ENCODE data around the gene TK2. TPM values are rescaled to one million over a fixed set of nuclear protein-coding genes. Genes with fewer than 3 reads are reported as not detected.
A peak's percentile ranks its signal among the peaks of the same experiment; 100 is the strongest.

Gene TK2
- total RNA-seq, 1 donor from 2014 or later = 25.2 TPM

DNA sequence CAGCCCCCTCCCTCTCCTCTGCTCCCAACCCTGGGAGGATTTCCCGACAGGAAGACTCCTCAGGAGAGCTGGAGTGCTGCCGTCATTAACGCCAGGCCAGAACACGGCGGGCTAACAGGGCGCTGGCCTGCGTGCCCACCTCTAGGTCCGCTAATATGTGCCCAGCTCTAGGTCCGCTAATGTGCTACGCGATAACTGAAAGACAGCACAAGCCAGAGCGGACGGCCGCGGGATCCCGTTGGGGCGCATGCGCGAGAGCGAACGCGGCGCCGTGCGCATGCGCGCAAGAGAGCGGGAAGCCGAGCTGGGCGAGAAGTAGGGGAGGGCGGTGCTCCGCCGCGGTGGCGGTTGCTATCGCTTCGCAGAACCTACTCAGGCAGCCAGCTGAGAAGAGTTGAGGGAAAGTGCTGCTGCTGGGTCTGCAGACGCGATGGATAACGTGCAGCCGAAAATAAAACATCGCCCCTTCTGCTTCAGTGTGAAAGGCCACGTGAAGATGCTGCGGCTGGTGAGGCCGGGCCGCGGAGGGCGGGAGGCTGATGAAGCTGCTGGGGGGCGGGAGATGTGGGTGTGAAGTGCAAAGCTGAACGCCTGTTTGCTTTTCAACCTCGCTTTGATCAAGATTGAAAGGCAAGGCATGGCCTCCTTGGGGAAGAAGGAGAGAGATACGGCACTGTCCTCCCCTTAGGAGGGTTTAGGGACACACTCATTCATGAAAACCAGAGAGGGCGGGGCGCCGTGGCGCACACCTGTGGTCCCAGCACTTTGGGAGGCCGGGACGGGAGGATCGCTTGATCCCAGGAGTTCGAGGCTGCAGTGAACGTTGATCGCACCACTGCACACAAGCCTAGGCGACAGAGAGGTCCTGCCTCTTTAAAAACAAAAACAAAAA lies 2.6 kb upstream of the TK2 start, which contains the start of gene CKLF:
TSS of gene CKLF (plus strand) at position 291 of the 892 bp plus-strand sequence. CDS start at position 431, 140 bp downstream.
- DNase-seq (ENCODE audit: low read depth) = peak; percentile 35
- Histone ChIP-seq H3K4me3 (ENCODE audit: low read depth, low read length) (peak within 1 kb of the TSS; percentile 40), H3K36me3 (ENCODE audit: control insufficient read depth, insufficient read depth, low read length) (no peaks in the 10 kb centered on the region), H3K27me3 (ENCODE audit: control insufficient read depth, insufficient read depth, low read length) (no peaks in the 10 kb centered on the region)
- TF ChIP-seq, protein P1, sequence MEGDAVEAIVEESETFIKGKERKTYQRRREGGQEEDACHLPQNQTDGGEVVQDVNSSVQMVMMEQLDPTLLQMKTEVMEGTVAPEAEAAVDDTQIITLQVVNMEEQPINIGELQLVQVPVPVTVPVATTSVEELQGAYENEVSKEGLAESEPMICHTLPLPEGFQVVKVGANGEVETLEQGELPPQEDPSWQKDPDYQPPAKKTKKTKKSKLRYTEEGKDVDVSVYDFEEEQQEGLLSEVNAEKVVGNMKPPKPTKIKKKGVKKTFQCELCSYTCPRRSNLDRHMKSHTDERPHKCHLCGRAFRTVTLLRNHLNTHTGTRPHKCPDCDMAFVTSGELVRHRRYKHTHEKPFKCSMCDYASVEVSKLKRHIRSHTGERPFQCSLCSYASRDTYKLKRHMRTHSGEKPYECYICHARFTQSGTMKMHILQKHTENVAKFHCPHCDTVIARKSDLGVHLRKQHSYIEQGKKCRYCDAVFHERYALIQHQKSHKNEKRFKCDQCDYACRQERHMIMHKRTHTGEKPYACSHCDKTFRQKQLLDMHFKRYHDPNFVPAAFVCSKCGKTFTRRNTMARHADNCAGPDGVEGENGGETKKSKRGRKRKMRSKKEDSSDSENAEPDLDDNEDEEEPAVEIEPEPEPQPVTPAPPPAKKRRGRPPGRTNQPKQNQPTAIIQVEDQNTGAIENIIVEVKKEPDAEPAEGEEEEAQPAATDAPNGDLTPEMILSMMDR (IDR thresholded peaks at IDR 0.05; ENCODE audit: insufficient read depth, low read length, poor library complexity, severe bottlenecking) = no peak

DNA sequence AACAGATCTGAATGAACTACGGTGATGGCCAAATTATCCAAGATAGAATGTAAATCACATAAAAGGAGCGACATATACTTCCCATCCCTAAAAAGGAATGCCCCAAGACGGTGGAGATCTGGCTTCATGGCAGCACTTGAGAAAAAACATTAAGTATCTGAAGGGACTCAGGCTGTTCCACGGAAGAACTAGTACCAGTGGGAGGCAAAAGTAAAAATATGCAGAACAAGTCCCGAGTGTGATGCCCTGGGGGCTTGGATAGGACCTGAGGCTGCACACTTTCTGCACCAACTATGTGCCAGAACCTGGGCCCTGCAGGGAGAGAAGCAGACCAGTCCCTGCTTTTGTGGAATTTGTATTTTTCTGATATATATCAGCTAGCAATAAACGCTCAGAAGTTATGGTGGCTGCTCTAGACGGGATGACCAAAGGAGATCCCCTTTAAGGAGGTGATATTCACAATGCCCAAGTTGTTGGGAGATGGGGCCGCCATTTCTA lies 1.9 kb upstream of the TK2 start:
- H3K4me3 ChIP-seq (ENCODE audit: low read depth, low read length) = peak overlapping the region; percentile 40
- no peaks in the 10 kb centered on the region for H3K27me3 ChIP-seq (ENCODE audit: control insufficient read depth, insufficient read depth, low read length)
- no peaks in the 10 kb centered on the region for H3K36me3 ChIP-seq (ENCODE audit: control insufficient read depth, insufficient read depth, low read length)
- TF ChIP-seq, protein P1 (IDR thresholded peaks at IDR 0.05; ENCODE audit: insufficient read depth, low read length, poor library complexity, severe bottlenecking) = no peak
- no peak for DNase-seq (ENCODE audit: low read depth)

DNA sequence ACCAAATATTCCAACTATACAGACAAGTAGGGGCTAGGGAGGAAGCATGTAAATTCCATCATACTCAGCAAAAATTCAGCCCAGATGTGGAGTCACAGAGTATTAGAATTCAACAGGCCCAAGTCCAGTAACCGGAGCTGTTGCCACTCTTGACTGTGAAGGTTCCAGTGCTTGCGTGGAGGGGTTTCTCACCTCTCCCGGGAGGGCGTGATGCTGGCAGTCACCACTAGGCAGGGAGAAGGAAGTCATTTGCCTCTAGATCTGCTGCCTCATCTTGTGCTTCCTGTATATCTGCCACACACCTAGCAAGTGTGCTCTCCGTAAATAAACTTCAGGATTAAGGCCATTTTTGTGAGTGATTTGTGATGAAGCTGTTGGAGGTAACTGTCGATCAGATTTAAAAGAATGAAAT lies 1.4 kb upstream of the TK2 start:
- Histone ChIP-seq H3K36me3 (ENCODE audit: control insufficient read depth, insufficient read depth, low read length) (no peaks in the 10 kb centered on the region), H3K27me3 (ENCODE audit: control insufficient read depth, insufficient read depth, low read length) (no peaks in the 10 kb centered on the region), H3K4me3 (ENCODE audit: low read depth, low read length) (no peak overlapping the region)
- no peak for DNase-seq (ENCODE audit: low read depth)
- TF ChIP-seq, protein P1 (IDR thresholded peaks at IDR 0.05; ENCODE audit: insufficient read depth, low read length, poor library complexity, severe bottlenecking) = no peak

DNA sequence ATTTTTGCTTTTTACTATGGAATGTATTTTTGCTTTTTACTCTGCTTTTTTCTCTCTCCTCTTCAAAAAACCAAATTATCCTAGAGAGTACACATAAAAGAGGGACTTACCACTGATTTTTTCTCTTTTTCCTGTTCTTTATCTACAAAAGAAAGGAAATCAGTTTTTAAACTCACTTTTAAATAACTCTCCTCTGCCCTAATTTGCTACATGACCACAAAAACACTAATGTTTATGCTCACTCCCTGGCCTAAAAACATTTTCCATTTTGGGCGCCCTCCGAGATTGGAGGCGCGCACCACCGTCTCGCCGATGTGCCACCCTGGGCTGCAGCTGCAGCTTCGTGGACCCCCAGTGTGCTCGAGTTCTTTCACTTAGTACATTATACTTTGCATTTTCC lies 1.1 kb downstream of the TK2 start:
- DNase-seq (ENCODE audit: low read depth) = no peak
- Histone ChIP-seq H3K4me3 (ENCODE audit: low read depth, low read length) (peak overlapping the region; percentile 57), H3K27me3 (ENCODE audit: control insufficient read depth, insufficient read depth, low read length) (no peaks in the 10 kb centered on the region), H3K36me3 (ENCODE audit: control insufficient read depth, insufficient read depth, low read length) (no peaks in the 10 kb centered on the region)
- TF ChIP-seq, protein P1 (IDR thresholded peaks at IDR 0.05; ENCODE audit: insufficient read depth, low read length, poor library complexity, severe bottlenecking) = no peak

- TF ChIP-seq, protein P1 (IDR thresholded peaks at IDR 0.05; ENCODE audit: insufficient read depth, low read length, poor library complexity, severe bottlenecking) = no peak
- H3K36me3 ChIP-seq (ENCODE audit: control insufficient read depth, insufficient read depth, low read length) = no peaks in the 10 kb centered on the region
- no peak overlapping the region for H3K4me3 ChIP-seq (ENCODE audit: low read depth, low read length)
- H3K27me3 ChIP-seq (ENCODE audit: control insufficient read depth, insufficient read depth, low read length) = no peaks in the 10 kb centered on the region
- DNase-seq (ENCODE audit: low read depth) = no peak
These were observed 1.9 kb downstream of the TK2 start for GRCh38 chr16:66548068-66548467.

Data from kidney epithelial cell (primary cell).